Left forelimb (tissue), 1 donor: ENCODE data around the gene ELOVL2.
"Not testable (repeated sequence)": the region's sequence is repeated elsewhere in the genome, so short reads cannot be mapped to it uniquely, and the experiment has no call there.

Experiments used
- DNase-seq: peaks from one replicate; pipeline ENCODE4 v3.0.0-alpha.2; 2018; ENCODE audit warnings: low spot score

The ELOVL2 gene

GRCh38 chr6:11043961-11044711, at the start of gene ELOVL2:
TSS of gene ELOVL2 (minus strand) at chr6:11044305. CDS start at chr6:11044230, 75 bp downstream.
- peak; percentile 74 for DNase-seq

GRCh38 chr6:11093376-11093625, 49.2 kb upstream of the ELOVL2 start:
- no peak for DNase-seq

GRCh38 chr6:11092668-11093375, 48.7 kb upstream of the ELOVL2 start:
- no peak for DNase-seq

GRCh38 chr6:11091141-11091540, 47.0 kb upstream of the ELOVL2 start:
- not testable (repeated sequence) for DNase-seq

GRCh38 chr6:11089695-11090094, 45.6 kb upstream of the ELOVL2 start:
- DNase-seq, result no peak

- not testable (repeated sequence) for DNase-seq
Observed at GRCh38 chr6:11087141-11087812, 43.2 kb upstream of the ELOVL2 start.

- no peak for DNase-seq
Observed at GRCh38 chr6:11085758-11086435, 41.8 kb upstream of the ELOVL2 start.

GRCh38 chr6:11083956-11084355, 39.9 kb upstream of the ELOVL2 start:
- DNase-seq, result no peak

GRCh38 chr6:11083491-11083890, 39.4 kb upstream of the ELOVL2 start:
- DNase-seq, result no peak

- no peak for DNase-seq
Observed at GRCh38 chr6:11080296-11080695, 36.2 kb upstream of the ELOVL2 start.

GRCh38 chr6:11078266-11078665, 34.2 kb upstream of the ELOVL2 start:
- DNase-seq, result no peak

- no peak for DNase-seq
Observed at GRCh38 chr6:11076540-11076939, 32.4 kb upstream of the ELOVL2 start.

GRCh38 chr6:11072101-11072500, 28.0 kb upstream of the ELOVL2 start:
- no peak for DNase-seq

- DNase-seq, result no peak
Observed at GRCh38 chr6:11069760-11070159, 25.7 kb upstream of the ELOVL2 start.

- DNase-seq, result no peak
Observed at GRCh38 chr6:11067348-11067747, 23.2 kb upstream of the ELOVL2 start.

GRCh38 chr6:11066505-11067347, 22.6 kb upstream of the ELOVL2 start:
- no peak for DNase-seq

- DNase-seq, result no peak
Observed at GRCh38 chr6:11065436-11066202, 21.5 kb upstream of the ELOVL2 start.

- no peak for DNase-seq
Observed at GRCh38 chr6:11064836-11065235, 20.7 kb upstream of the ELOVL2 start.

- no peak for DNase-seq
Observed at GRCh38 chr6:11062715-11063114, 18.6 kb upstream of the ELOVL2 start.

- no peak for DNase-seq
Observed at GRCh38 chr6:11062083-11062482, 18.0 kb upstream of the ELOVL2 start.

- DNase-seq, result no peak
Observed at GRCh38 chr6:11058406-11058805, 14.3 kb upstream of the ELOVL2 start.
